Measurements from ENCODE around the gene SLC17A5.
"Not testable (repeated sequence)": the region's sequence is repeated elsewhere in the genome, so short reads cannot be mapped to it uniquely, and the experiment has no call there.

The SLC17A5 gene

DNA sequence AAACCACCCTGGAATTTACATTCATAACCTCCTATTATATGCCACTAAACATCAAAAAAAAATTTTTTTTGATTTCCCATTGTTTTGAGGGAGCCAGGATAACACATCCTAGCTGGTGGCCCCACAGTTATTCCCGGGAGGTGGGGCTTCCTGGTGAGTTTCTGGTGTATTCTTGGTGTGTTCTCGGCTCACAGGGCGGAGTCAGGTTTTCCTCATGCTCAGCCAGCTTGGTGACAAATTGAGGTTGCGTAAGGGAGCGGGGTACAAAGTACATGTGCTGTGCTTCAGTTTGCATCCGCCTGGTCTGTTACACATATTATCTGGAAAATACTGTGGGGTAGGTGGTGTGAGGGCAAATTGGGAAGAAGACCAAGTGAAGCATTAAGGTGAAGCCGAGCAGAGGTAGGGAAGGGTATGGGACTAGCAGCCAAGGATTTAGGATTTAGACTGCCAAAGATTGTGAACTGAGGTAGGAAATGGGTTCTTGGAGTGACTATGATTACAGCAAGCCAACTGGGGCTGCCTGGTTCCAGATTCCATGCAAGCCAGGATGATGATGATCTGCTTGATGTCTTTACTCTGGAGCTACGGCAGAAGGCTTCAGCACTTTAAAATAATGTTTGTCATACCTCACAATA lies 86.7 kb downstream of the SLC17A5 start:
- peak; percentile 17 for DNase-seq (ENCODE audit: low spot score)

DNA sequence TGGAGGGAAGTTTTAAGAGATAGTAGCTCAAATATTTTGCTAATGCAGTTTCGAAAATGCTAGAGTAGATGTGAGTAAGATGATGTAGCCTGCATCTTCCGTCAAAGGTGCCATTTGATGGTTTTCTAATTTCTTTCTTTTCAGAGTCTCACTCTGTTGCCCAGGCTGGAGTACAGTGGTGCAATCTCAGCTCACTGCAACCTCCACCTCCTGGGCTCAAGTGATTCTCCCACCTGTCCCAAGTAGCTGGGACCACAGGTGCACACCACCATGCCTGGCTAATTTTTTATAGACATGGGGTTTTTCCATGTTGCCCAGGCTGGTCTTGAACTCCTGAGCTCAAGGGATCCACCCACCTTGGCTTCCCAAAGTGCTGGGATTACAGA lies 87.3 kb downstream of the SLC17A5 start:
- not testable (repeated sequence) for DNase-seq (ENCODE audit: low spot score); FAIRE-seq

More for the DNA sequence above, 86.7 kb downstream of the SLC17A5 start:
- FAIRE-seq, result no peak

- no peak for FAIRE-seq
- peak; percentile 53 for DNase-seq (ENCODE audit: low spot score)
Measured at GRCh38 chr6:73565767-73566485, 87.9 kb downstream of the SLC17A5 start.

DNA sequence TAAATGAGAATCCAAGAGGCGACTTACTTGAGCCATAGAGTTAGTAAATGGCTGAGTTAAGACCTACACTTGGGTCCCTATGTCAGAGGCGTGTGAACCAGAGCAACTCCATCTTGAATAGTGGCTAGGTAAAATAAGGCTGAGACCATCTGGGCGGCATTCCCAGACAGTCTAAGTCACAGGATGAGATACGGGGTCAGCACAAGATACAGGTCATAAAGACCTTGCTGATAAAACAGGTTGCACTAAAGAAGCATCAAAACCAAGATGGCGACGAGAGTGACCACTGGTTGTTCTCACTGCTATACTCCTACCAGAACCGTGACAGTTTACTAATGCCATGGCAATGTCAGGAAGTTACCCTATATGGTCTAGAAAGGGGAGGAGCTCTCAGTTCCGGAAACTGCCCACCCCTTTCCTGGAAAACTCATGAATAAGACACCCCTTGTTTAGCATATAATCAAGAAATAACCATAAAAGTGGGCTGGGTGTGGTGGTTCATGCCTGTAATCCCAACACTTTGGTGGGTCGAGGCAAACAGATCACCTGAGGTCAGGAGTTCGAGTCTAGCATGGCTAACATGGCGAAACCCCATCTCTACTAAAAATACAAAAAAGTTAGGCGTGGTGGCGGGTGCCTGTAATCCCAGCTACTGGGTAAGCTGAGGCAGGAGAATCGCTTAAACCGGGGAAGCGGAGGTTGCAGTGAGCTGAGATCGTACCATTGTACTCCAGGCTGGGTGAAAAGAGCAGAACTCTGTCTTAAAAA lies 89.0 kb downstream of the SLC17A5 start:
- DNase-seq (ENCODE audit: low spot score), result no peak
- FAIRE-seq, result no peak

GRCh38 chr6:73562558-73562957 lies 91.2 kb downstream of the SLC17A5 start:
- DNase-seq (ENCODE audit: low spot score) (no peak), FAIRE-seq (no peak)

GRCh38 chr6:73560853-73561407 lies 92.9 kb downstream of the SLC17A5 start:
- DNase-seq (ENCODE audit: low spot score), result no peak
- no peak for FAIRE-seq

GRCh38 chr6:73560182-73560732 lies 93.5 kb downstream of the SLC17A5 start:
- DNase-seq (ENCODE audit: low spot score), result no peak
- FAIRE-seq, result no peak

- not testable (repeated sequence) for FAIRE-seq; DNase-seq (ENCODE audit: low spot score)
Measured at GRCh38 chr6:73559399-73559794, 94.4 kb downstream of the SLC17A5 start.

- no peak for FAIRE-seq
- no peak for DNase-seq (ENCODE audit: low spot score)
Measured at GRCh38 chr6:73558624-73559398, 95.0 kb downstream of the SLC17A5 start.

DNA sequence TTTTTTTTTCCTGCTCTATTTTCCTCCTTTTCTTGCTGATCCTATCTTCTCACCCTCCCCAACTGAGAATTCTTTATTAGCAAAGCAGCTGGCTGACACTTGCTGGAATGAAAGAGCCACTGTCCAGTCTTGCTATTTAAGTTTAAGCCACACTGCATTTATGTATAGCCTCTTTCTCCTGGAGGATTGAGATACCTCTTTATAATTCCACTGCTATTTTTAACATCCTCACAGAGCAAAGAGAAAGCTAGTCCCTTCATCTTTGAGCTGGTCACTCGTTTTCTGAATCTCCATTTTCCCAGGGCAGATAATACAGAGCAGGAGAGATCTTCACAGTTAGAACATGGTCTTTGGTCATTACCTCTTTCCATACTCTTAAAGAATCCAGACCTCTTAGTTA lies 97.0 kb downstream of the SLC17A5 start:
- no peak for FAIRE-seq
- DNase-seq (ENCODE audit: low spot score), result no peak

GRCh38 chr6:73555380-73555949 lies 98.3 kb downstream of the SLC17A5 start:
- not testable (repeated sequence) for DNase-seq (ENCODE audit: low spot score); FAIRE-seq

DNA sequence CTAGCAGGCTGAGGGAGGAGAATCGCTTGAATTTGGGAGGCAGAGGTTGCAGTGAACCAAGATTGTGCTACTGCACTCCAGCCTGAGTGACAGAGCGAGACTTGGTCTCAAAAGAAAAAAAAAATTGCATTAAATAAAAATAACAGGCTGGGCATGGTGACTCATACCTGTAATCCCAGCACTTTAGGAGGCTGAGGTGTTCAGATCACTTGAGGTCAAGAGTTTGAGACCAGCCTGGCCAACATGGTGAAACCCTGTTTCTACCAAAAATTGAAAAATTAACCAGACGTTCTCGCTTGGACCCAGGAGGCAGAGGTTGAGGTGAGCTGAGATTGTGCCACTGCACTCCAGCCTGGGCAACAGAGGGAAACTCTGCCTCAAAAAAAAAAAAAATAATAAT lies 102.7 kb downstream of the SLC17A5 start:
- FAIRE-seq; DNase-seq (ENCODE audit: low spot score): not testable (repeated sequence)

DNA sequence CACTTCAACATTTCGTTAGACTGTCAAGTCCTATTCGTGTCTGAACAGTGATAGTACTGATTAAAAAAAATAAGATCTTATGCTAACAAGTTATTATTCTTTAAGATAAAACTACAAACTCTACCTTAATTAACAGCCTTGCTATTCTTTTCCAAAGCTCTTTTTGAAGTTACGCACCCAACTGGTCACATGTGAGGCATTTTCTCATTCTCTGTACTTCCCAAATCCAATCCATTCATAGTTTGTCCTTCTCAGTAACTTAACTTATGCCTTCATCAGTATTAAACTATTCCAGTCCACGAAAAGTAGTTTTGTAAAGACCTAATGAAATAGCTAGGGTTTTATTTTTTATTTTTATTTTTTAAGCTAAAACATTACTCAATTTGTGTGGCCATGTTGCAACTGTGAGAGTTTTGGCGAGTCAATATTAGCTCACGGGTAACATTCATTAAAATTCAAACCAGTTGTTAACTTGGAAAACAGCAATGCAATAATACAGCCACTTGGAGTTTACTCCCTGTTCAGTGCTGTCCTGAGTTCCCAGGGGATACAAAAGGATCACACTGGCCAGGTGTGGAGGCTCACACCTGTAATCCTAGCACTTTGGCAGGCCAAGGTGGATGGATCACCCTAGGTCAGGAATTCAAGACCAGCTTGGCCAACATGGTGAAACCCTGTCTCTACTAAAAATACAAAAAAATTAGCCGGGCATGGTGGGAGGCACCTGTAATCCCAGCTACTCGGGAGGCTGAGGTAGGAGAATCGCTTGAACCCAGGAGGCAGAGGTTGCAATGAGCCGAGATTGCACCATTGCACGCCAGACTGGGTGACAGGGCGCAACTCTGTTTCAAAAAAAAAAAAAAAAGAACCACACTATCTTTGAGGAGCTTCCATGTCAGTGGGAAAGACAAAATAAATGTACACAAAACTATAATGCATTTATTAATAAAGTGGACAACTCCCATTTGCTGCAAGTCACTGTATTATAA lies 105.0 kb downstream of the SLC17A5 start:
- DNase-seq (ENCODE audit: low spot score) (no peak), FAIRE-seq (no peak)

- DNase-seq (ENCODE audit: low spot score) (no peak), FAIRE-seq (no peak)
Measured at GRCh38 chr6:73547036-73547435, 106.8 kb downstream of the SLC17A5 start.

Data from urothelium cell line (cell line).